ENCODE results near the gene REEP6.

- peak in 1 of 3 donors; percentile 16 for TF ChIP-seq POLR2AphosphoS5 (IDR thresholded peaks at IDR 0.05)
- no peak for TF ChIP-seq CTCF (IDR thresholded peaks at IDR 0.05 in 8 of 11, conservative IDR thresholded peaks at IDR 0.05 in 3 of 11)
- TF ChIP-seq POLR2A (IDR thresholded peaks at IDR 0.05) = no peak
Observed at GRCh38 chr19:1474011-1474764, 16.8 kb upstream of the REEP6 start.
